ENCODE results near the gene CASZ1. TPM values are rescaled to one million over a fixed set of nuclear protein-coding genes. Genes with fewer than 3 reads are reported as not detected.

Gene CASZ1
- total RNA-seq, 2 donors from 2014 or later, result 13.5 to 17.8 TPM

- Mint-ChIP-seq H3K27me3 (no peaks in the 10 kb centered on the region), H3K36me3 (no peaks in the 10 kb centered on the region), H3K4me1 (ENCODE audit: low read depth in 2 of 2) (no peaks in the 10 kb centered on the region), H3K9me3 (no peaks in the 10 kb centered on the region), H3K4me3 (no peak overlapping the region), H3K27ac (no peak overlapping the region)
- no peak for DNase-seq (ENCODE audit: low spot score)
- no peak for ATAC-seq
These were observed 61.4 kb downstream of the CASZ1 start for GRCh38 chr1:10734962-10735544.

DNA sequence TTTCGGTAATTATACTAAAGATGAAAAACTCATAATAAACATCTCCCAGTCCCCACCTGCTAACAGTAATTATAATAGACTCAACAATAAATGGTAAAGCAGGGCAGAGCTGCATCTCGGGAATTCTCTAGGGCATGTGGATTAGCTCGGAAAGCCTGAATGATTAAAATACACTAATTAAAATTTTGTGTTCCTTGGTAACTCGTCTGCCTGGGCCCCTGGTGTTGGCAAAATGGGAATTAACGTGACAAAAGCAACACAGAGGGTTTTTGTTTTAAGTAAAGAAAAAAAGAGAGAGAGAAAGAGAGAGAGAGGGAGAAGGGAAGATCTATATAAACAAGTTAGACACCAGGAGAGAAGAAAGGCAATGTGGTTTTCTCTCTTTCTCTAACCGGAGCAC is 62.1 kb downstream of the CASZ1 start:
- no peaks in the 10 kb centered on the region for H3K27me3 Mint-ChIP-seq
- no peaks in the 10 kb centered on the region for H3K9me3 Mint-ChIP-seq
- no peak for ATAC-seq
- no peak overlapping the region for H3K27ac Mint-ChIP-seq
- no peak for DNase-seq (ENCODE audit: low spot score)
- H3K36me3 Mint-ChIP-seq, result no peaks in the 10 kb centered on the region
- no peaks in the 10 kb centered on the region for H3K4me1 Mint-ChIP-seq (ENCODE audit: low read depth in 2 of 2)
- no peak overlapping the region for H3K4me3 Mint-ChIP-seq

DNA sequence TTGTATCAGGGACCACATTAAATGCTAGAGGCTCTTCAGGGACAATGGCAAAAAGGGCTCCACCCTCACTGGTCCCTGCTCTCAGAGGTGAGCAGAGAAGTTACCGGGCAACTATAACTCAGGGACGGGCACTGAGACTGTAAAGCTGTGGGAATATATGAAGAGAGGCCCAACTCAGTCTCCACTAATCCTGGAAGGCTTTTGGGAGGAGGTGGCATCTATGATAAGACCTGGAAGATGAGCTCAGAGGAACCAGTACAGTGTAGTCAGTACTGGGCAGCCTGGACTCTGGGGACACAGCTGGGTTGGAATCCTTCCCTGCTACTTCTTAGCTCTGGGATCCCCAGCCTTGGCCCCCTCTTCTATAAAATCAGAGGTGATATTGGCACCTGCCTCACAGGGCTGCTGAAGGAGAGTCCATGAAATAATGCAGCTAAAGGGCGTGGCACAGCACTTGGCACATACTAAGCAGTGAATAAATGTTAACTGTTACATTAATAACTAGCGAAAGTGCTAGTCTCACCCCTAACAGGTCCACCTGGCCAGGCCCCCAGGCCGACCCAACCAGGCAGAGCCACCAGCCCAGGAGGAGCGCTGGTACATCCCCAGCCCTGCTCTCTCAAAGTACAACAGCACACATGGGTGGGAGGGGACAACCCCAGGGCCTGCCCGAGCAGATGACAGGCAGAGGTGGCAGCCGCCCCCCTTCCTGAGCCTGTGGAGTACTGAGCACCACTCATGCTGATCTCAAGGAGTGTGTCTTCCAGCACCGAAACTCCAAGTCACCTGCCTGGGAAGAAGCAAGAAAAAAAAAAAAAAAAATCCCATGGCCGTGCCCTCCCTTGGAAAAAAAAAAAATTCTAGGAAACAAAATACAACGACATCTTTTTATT is 62.7 kb downstream of the CASZ1 start:
- ATAC-seq, result peak in 1 of 2 donors; percentile 69
- Mint-ChIP-seq H3K4me1 (ENCODE audit: low read depth in 2 of 2) (no peaks in the 10 kb centered on the region), H3K27ac (no peak overlapping the region), H3K36me3 (no peaks in the 10 kb centered on the region), H3K27me3 (no peaks in the 10 kb centered on the region), H3K4me3 (no peak overlapping the region), H3K9me3 (no peaks in the 10 kb centered on the region)
- DNase-seq (ENCODE audit: low spot score), result no peak

DNA sequence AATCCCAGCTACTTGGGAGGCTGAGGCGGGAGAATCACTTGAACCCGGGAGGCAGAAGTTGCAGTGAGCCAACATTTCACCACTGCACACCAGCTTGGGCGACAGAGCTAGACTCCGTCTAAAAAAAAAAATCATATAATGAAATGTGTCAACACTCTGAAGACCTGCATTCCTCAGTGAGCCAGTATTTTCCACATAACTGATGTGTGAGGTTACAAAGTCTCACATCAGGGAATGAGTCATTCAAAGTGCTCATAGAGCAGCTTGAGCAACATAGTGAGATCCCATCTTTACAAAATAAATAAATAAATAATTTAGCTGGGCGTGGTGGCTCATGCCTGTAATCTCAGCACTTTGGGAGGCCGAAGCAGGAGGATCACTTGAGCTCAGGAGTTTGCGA is 65.5 kb downstream of the CASZ1 start:
- H3K27me3 Mint-ChIP-seq, result no peaks in the 10 kb centered on the region
- H3K27ac Mint-ChIP-seq, result no peak overlapping the region
- ATAC-seq (no peak), DNase-seq (ENCODE audit: low spot score) (no peak)
- no peaks in the 10 kb centered on the region for H3K36me3 Mint-ChIP-seq
- no peaks in the 10 kb centered on the region for H3K9me3 Mint-ChIP-seq
- no peaks in the 10 kb centered on the region for H3K4me1 Mint-ChIP-seq (ENCODE audit: low read depth in 2 of 2)
- H3K4me3 Mint-ChIP-seq, result no peak overlapping the region

DNA sequence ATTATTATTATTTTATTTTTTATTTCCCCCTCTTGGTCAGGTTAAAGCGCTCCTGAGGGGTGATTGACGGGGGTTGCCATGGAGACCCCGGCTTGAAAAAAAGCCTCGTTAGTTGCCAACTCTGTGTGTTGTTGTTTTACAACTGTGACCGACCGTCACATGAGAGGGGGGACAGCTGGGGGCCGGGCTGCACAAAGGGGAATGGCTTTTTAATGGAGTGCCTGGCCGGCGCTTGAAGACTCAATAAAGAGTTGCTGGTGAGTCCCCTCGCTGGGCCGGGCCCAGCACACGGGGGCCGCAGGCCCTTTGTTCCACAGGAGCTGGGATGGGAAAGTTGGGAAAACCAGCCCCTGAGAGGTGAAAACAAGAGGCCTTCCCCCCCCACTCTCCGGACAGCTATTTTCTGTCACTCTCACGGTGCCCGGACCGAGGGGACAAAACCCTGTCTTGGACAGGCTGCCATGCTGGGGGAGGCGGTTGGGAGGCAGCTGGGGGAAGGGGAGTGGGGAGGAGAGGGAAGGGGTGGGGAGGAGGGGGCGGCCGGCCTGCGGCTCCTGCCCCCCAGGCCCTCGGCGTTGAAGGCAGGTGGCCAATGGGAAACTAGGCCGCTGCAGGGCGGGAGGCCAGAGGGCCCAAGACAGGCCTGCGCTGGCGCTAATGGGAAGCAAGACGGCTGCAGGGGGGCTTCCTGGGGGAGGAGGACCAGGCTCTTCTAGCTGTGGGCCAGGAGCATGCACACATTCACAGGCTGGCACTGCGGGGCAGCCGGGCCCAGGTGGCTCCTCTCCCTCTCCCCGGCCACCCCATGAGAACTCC is 67.6 kb downstream of the CASZ1 start:
- no peak overlapping the region for H3K4me3 Mint-ChIP-seq
- no peaks in the 10 kb centered on the region for H3K36me3 Mint-ChIP-seq
- DNase-seq (ENCODE audit: low spot score) (no peak), ATAC-seq (no peak)
- H3K9me3 Mint-ChIP-seq, result no peaks in the 10 kb centered on the region
- H3K27me3 Mint-ChIP-seq, result no peaks in the 10 kb centered on the region
- H3K4me1 Mint-ChIP-seq (ENCODE audit: low read depth in 2 of 2), result no peaks in the 10 kb centered on the region
- no peak overlapping the region for H3K27ac Mint-ChIP-seq

- Mint-ChIP-seq H3K4me1 (ENCODE audit: low read depth in 2 of 2) (no peaks in the 10 kb centered on the region), H3K4me3 (no peak overlapping the region), H3K9me3 (no peaks in the 10 kb centered on the region), H3K27me3 (no peaks in the 10 kb centered on the region), H3K36me3 (no peaks in the 10 kb centered on the region), H3K27ac (no peak overlapping the region)
- DNase-seq (ENCODE audit: low spot score), result no peak
- ATAC-seq, result no peak
These were observed 68.7 kb downstream of the CASZ1 start for GRCh38 chr1:10727751-10728232.

DNA sequence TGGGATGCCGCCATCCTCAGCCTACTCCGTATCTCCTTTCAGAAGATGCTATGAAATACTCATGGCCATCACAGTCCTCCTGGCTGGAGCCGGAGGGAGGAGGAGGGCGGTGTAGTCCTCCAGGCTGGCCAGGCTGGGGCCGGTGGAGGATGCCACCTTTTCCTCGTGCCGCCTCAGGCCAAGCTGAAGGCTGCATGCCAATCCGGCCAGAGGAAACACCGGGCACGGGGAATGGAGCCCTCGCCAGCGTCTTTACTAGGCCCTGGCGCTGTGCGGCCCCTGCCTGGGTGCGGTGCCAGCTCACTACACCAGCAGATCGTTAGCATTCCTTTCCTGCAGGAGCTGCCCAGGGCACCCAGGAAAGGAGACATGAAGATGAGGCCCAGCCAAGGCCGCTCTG is 70.1 kb downstream of the CASZ1 start:
- Mint-ChIP-seq H3K27ac (no peak overlapping the region), H3K4me1 (ENCODE audit: low read depth in 2 of 2) (no peaks in the 10 kb centered on the region), H3K36me3 (no peaks in the 10 kb centered on the region), H3K9me3 (no peaks in the 10 kb centered on the region), H3K4me3 (no peak overlapping the region), H3K27me3 (no peaks in the 10 kb centered on the region)
- ATAC-seq, result no peak
- no peak for DNase-seq (ENCODE audit: low spot score)

DNA sequence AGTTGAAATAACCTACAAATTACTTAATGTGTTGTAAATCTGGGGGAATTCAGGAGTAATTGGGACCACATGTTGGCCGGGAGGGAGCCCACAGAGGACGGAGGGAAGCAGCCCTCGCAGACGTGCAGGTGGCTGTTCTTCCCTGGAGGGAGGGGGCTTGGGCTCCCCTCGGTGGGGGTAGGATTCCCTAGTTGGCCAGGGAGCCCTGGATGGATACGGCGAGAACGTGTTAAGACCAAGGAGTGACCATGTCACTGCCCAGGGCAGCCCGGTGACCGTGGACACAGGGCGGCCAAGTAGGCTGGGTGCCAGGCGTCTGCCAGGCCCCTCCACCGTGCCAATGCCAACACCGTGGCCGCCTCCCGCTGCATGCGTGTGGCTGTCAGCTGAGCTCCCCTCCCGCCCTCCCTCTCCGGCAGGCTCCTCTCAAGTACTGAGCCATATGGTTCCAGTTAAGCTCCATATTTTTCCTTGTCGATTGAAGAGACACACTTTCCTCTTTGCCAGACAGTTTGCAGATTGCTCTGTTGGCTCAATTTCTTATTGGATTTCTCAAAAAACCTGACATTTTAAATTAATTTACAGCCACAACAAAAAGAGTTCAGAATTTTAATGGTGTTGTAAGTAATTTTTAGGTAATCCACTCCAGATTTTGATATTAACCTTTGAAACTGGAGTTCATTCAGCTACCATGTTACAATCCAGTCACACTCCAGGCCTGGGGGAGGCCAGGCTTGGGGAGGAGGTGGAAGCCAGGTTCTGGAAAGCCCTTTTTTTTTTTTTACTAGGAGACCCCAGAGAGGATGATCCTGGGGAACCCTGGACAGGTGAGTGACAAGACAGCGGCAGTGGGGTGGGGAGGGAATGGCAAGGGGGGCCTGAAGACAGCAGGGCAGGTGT is 71.2 kb downstream of the CASZ1 start:
- no peaks in the 10 kb centered on the region for H3K36me3 Mint-ChIP-seq
- no peaks in the 10 kb centered on the region for H3K9me3 Mint-ChIP-seq
- ATAC-seq (no peak), DNase-seq (ENCODE audit: low spot score) (no peak)
- no peaks in the 10 kb centered on the region for H3K27me3 Mint-ChIP-seq
- H3K4me3 Mint-ChIP-seq, result no peak overlapping the region
- H3K4me1 Mint-ChIP-seq (ENCODE audit: low read depth in 2 of 2), result no peaks in the 10 kb centered on the region
- H3K27ac Mint-ChIP-seq, result no peak overlapping the region

- no peak overlapping the region for H3K4me3 Mint-ChIP-seq
- H3K27ac Mint-ChIP-seq, result no peak overlapping the region
- H3K27me3 Mint-ChIP-seq, result no peaks in the 10 kb centered on the region
- H3K36me3 Mint-ChIP-seq, result no peaks in the 10 kb centered on the region
- no peaks in the 10 kb centered on the region for H3K9me3 Mint-ChIP-seq
- no peak for DNase-seq (ENCODE audit: low spot score)
- H3K4me1 Mint-ChIP-seq (ENCODE audit: low read depth in 2 of 2), result no peaks in the 10 kb centered on the region
- ATAC-seq, result no peak
These were observed 71.9 kb downstream of the CASZ1 start for GRCh38 chr1:10724511-10724910.

- Mint-ChIP-seq H3K36me3 (no peaks in the 10 kb centered on the region), H3K27ac (no peak overlapping the region), H3K9me3 (no peaks in the 10 kb centered on the region), H3K27me3 (no peaks in the 10 kb centered on the region), H3K4me3 (no peak overlapping the region), H3K4me1 (ENCODE audit: low read depth in 2 of 2) (no peaks in the 10 kb centered on the region)
- ATAC-seq (no peak), DNase-seq (ENCODE audit: low spot score) (no peak)
These were observed 72.4 kb downstream of the CASZ1 start for GRCh38 chr1:10724052-10724494.

DNA sequence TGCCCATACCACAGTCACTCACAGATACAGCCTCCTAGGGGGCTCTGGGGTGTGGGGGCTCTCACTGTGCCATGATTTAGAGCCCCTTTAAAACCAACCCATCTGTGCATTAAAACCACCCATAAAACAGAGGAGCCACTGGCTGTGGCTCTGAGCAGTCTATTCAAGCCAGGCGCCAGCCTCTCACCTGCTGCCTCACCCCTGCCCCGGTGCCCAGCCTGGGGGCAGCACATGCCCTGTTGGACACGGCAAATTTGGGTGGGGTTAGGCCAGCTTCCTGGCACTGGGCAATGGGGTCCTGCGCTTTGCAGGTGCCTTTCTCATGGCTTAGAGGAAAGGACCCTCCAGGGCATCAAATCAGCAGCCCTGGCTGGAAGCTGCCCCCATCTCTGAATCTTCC is 73.1 kb downstream of the CASZ1 start:
- no peak overlapping the region for H3K4me3 Mint-ChIP-seq
- H3K36me3 Mint-ChIP-seq, result no peaks in the 10 kb centered on the region
- ATAC-seq, result no peak
- H3K27ac Mint-ChIP-seq, result no peak overlapping the region
- no peaks in the 10 kb centered on the region for H3K4me1 Mint-ChIP-seq (ENCODE audit: low read depth in 2 of 2)
- DNase-seq (ENCODE audit: low spot score), result no peak
- H3K27me3 Mint-ChIP-seq, result no peaks in the 10 kb centered on the region
- no peaks in the 10 kb centered on the region for H3K9me3 Mint-ChIP-seq

- Mint-ChIP-seq H3K27me3 (no peaks in the 10 kb centered on the region), H3K36me3 (no peaks in the 10 kb centered on the region), H3K9me3 (no peaks in the 10 kb centered on the region), H3K27ac (no peak overlapping the region), H3K4me1 (ENCODE audit: low read depth in 2 of 2) (no peaks in the 10 kb centered on the region), H3K4me3 (no peak overlapping the region)
- ATAC-seq (no peak), DNase-seq (ENCODE audit: low spot score) (no peak)
These were observed 73.6 kb downstream of the CASZ1 start for GRCh38 chr1:10722803-10723202.
